Liver (tissue), 9 donors: ENCODE measurements around the gene GRIN3B. TPM values are rescaled to one million over a fixed set of nuclear protein-coding genes. Genes with fewer than 3 reads are reported as not detected.

Source experiments
- DNase-seq: peaks from one replicate; pipeline ENCODE4 v3.0.0-alpha.2; 2017; ENCODE audit warnings: low spot score
- H3K27ac ChIP-seq, 2 donors: one replicate each; pipeline ENCODE4 v1.7.0; 2013; ENCODE audit warnings: inconsistent platforms in 2 of 2, low read length in 2 of 2, control low read depth in 1 of 2, low read depth in 1 of 2, mild to moderate bottlenecking in 1 of 2
- H3K27me3 ChIP-seq, 4 donors: one replicate each; pipeline versions ENCODE4 v1.6.1 to v1.7.0; 2013; ENCODE audit warnings: low read length in 3 of 4, inconsistent platforms in 1 of 4, mild to moderate bottlenecking in 1 of 4, moderate library complexity in 1 of 4; ENCODE audit not compliant: control insufficient read depth in 4 of 4, insufficient read depth in 4 of 4
- H3K36me3 ChIP-seq, 4 donors: one replicate each; pipeline versions ENCODE4 v1.6.1 to v1.7.0; 2013; ENCODE audit warnings: low read length in 3 of 4, mild to moderate bottlenecking in 3 of 4, low read depth in 1 of 4, moderate library complexity in 1 of 4; ENCODE audit not compliant: control insufficient read depth in 4 of 4, insufficient read depth in 3 of 4
- H3K4me1 ChIP-seq, 4 donors: one replicate each; pipeline versions ENCODE4 v1.6.1 to v1.7.0; 2013; ENCODE audit warnings: low read length in 3 of 4, mild to moderate bottlenecking in 3 of 4, moderate library complexity in 1 of 4; ENCODE audit not compliant: control insufficient read depth in 4 of 4, insufficient read depth in 4 of 4
- H3K4me3 ChIP-seq, 3 donors: one replicate each; pipeline versions ENCODE4 v1.6.1 to v1.7.0; 2013; ENCODE audit warnings: low read length in 3 of 3, control low read depth in 1 of 3, low read depth in 1 of 3, mild to moderate bottlenecking in 1 of 3
- H3K9ac ChIP-seq, 2 donors: one replicate each; pipeline ENCODE4 v1.7.0; 2013; ENCODE audit warnings: low read length in 2 of 2, mild to moderate bottlenecking in 2 of 2, moderate library complexity in 2 of 2, control low read depth in 1 of 2, low read depth in 1 of 2
- H3K9me3 ChIP-seq, 4 donors: one replicate each; pipeline versions ENCODE4 v1.6.1 to v1.7.0; 2013; ENCODE audit warnings: low read length in 3 of 4; ENCODE audit not compliant: control insufficient read depth in 4 of 4
- ATF3 ChIP-seq: IDR thresholded peaks from 2 replicates; pipeline ENCODE4 v1.6.1; 2016; ENCODE audit warnings: antibody characterized with exemption
- FOXA1 ChIP-seq: IDR thresholded peaks from 2 replicates; pipeline ENCODE4 v1.6.1; 2016; ENCODE audit warnings: antibody characterized with exemption
- FOXA2 ChIP-seq: IDR thresholded peaks from 2 replicates; pipeline ENCODE4 v1.6.1; 2016; ENCODE audit warnings: antibody characterized with exemption
- GABPA ChIP-seq, 2 donors: IDR thresholded peaks in 1 of 2; conservative IDR thresholded peaks in 1 of 2; 2 replicates each; pipeline ENCODE4 v1.6.1; 2016; ENCODE audit warnings: antibody characterized with exemption in 2 of 2, mild to moderate bottlenecking in 1 of 2, moderate library complexity in 1 of 2
- HNF4A ChIP-seq, 2 donors: conservative IDR thresholded peaks; 2 replicates each; pipeline ENCODE4 v1.6.1; 2016; ENCODE audit warnings: antibody characterized with exemption in 2 of 2, mild to moderate bottlenecking in 2 of 2
- HNF4G ChIP-seq: IDR thresholded peaks from 2 replicates; pipeline ENCODE4 v1.6.1; 2016; ENCODE audit warnings: antibody characterized with exemption
- MAX ChIP-seq: IDR thresholded peaks from 2 replicates; pipeline ENCODE4 v1.6.1; 2016; ENCODE audit warnings: antibody characterized with exemption
- RAD21 ChIP-seq, 2 donors: IDR thresholded peaks; 2 replicates each; pipeline ENCODE4 v1.6.1; 2016; ENCODE audit warnings: antibody characterized with exemption in 2 of 2, mild to moderate bottlenecking in 2 of 2
- RXRA ChIP-seq, 2 donors: IDR thresholded peaks; 2 replicates each; pipeline ENCODE4 v1.6.1; 2017 to 2018; ENCODE audit warnings: antibody characterized with exemption in 2 of 2, mild to moderate bottlenecking in 1 of 2
- SP1 ChIP-seq: IDR thresholded peaks from 2 replicates; pipeline ENCODE4 v1.6.1; 2018; ENCODE audit warnings: antibody characterized with exemption, mild to moderate bottlenecking
- YY1 ChIP-seq: IDR thresholded peaks from 2 replicates; pipeline ENCODE4 v1.6.1; 2016; ENCODE audit warnings: antibody characterized with exemption, mild to moderate bottlenecking
- WGBS: extraction: QIAGEN DNeasy Blood & Tissue Kit; methylation state at CpG from one replicate; pipeline ENCODE4 v1.1.7; 2013; 5-methylcytosine and 5-hydroxymethylcytosine counted together
- polyA plus RNA-seq, 2 donors: library from polyadenylated mRNA; stranded (reverse) in 1 of 2; unstranded in 1 of 2; fragments of 200-250 nt in 1 of 2; fragments of >200 nt in 1 of 2; fragmentation: Nextera tagmentation in 1 of 2; extraction: Ambion mirVana in 1 of 2; gene quantifications; one replicate each; pipeline versions ENCODE4 v1.2.1 to v1.2.3, GENCODE V29; 2013 to 2015
- total RNA-seq, 2 donors: library from RNA; depleted of rRNA; stranded (reverse); fragments of >200 nt; gene quantifications; one replicate each; pipeline ENCODE4 v1.2.3, GENCODE V29; 2014
- TF ChIP-seq, protein P1 (sequence below): fragments of 150-350 bp; IDR thresholded peaks from 2 replicates; pipeline ENCODE4 v1.5.1; 2017; ENCODE audit warnings: improper control_type of control experiment, low read depth, low read length; ENCODE audit not compliant: missing input control
- TF ChIP-seq, protein P2 (sequence below): IDR thresholded peaks from 2 replicates; pipeline ENCODE4 v1.6.1; 2016; ENCODE audit warnings: antibody characterized with exemption
- donor health status: healthy.
- donor health status: healthy.
- donor health status: healthy.
- donor health status: healthy.
- donor health status: healthy.

The GRIN3B gene
- total and polyA plus RNA-seq, 4 donors = 0.05 TPM; not detected in 3

GRCh38 chr19:952680-953444 lies 47.4 kb upstream of the GRIN3B start:
- Histone ChIP-seq H3K27me3 (no peaks in the 10 kb centered on the region), H3K4me3 (peak overlapping the region in 1 of 3 donors; percentile 11), H3K9me3 (no peaks in the 10 kb centered on the region), H3K36me3 (peaks cover 0 to under 1% (median 0%) of the 10 kb centered on the region in 4 donors), H3K27ac (no peak overlapping the region), H3K4me1 (peaks cover 3 to 7% (median 4%) of the 10 kb centered on the region in 4 donors), H3K9ac (no peak overlapping the region)
- WGBS = 50% methylated on average over 21 of the region's 21 CpGs
- peak; percentile 77 for DNase-seq
- TF ChIP-seq HNF4G (no peak), FOXA1 (no peak), FOXA2 (no peak), MAX (no peak)
- TF ChIP-seq, protein P1, sequence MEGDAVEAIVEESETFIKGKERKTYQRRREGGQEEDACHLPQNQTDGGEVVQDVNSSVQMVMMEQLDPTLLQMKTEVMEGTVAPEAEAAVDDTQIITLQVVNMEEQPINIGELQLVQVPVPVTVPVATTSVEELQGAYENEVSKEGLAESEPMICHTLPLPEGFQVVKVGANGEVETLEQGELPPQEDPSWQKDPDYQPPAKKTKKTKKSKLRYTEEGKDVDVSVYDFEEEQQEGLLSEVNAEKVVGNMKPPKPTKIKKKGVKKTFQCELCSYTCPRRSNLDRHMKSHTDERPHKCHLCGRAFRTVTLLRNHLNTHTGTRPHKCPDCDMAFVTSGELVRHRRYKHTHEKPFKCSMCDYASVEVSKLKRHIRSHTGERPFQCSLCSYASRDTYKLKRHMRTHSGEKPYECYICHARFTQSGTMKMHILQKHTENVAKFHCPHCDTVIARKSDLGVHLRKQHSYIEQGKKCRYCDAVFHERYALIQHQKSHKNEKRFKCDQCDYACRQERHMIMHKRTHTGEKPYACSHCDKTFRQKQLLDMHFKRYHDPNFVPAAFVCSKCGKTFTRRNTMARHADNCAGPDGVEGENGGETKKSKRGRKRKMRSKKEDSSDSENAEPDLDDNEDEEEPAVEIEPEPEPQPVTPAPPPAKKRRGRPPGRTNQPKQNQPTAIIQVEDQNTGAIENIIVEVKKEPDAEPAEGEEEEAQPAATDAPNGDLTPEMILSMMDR = no peak

DNA sequence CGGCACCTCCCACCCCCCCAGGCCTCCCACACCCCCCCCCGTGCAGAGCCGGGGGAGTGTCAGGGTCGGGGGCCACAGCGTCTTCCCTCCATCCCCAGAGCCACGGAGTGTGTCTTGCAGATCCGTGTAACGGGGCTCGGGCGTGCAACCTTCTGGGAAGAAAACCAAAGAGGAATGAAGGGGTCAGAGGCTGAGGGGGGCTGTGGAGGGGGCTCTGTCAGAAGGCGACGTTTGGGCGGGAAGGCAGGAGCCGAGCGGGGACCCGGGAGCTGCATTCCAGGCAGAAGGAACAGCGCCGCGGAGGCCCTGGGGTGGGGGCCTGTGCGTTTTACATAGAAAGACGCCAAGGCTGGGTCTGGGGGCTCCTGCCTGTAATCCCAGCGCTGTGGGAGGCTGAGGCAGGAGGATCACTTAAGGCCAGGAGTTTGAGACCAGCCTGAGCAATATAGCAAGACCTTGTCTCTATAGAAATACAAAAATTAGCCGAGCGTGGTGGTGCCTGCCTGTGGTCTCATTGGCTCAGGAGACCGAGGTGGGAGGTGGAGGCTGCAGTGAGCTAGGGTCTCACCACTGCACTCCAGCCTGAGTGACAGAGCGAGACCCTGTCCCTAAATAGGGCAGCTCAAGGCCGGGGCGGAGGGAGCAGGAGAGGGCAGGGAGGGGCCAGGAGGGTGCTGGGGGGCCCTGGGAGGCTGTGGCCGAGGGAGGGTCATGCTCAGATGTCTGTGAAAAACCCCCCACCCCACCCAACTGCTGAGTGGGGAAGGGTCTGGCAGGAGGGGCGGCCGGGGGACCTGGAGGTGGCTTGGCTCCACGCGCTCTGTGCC lies 46.6 kb upstream of the GRIN3B start:
- Histone ChIP-seq H3K4me1 (peaks cover 3 to 7% (median 4%) of the 10 kb centered on the region in 4 donors), H3K9me3 (no peaks in the 10 kb centered on the region), H3K4me3 (peak overlapping the region in 1 of 3 donors; percentile 11), H3K27ac (no peak overlapping the region), H3K36me3 (no peaks in the 10 kb centered on the region), H3K27me3 (no peaks in the 10 kb centered on the region), H3K9ac (no peak overlapping the region)
- TF ChIP-seq HNF4A (conservative IDR thresholded peaks at IDR 0.05) (no peak), RAD21 (IDR thresholded peaks at IDR 0.05) (no peak), YY1 (no peak), HNF4G (no peak), RXRA (IDR thresholded peaks at IDR 0.05) (no peak), FOXA2 (no peak), GABPA (IDR thresholded peaks at IDR 0.05 in 1 of 2, conservative IDR thresholded peaks at IDR 0.05 in 1 of 2) (no peak), SP1 (no peak), MAX (no peak), ATF3 (no peak)
- TF ChIP-seq, protein P2, sequence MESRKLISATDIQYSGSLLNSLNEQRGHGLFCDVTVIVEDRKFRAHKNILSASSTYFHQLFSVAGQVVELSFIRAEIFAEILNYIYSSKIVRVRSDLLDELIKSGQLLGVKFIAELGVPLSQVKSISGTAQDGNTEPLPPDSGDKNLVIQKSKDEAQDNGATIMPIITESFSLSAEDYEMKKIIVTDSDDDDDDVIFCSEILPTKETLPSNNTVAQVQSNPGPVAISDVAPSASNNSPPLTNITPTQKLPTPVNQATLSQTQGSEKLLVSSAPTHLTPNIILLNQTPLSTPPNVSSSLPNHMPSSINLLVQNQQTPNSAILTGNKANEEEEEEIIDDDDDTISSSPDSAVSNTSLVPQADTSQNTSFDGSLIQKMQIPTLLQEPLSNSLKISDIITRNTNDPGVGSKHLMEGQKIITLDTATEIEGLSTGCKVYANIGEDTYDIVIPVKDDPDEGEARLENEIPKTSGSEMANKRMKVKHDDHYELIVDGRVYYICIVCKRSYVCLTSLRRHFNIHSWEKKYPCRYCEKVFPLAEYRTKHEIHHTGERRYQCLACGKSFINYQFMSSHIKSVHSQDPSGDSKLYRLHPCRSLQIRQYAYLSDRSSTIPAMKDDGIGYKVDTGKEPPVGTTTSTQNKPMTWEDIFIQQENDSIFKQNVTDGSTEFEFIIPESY = no peak
- WGBS = 68% methylated on average over 33 of the region's 33 CpGs
- DNase-seq = no peak
